HepG2 (cell line): ENCODE measurements around the gene ZCCHC8.
"Not testable (repeated sequence)": the region's sequence is repeated elsewhere in the genome, so short reads cannot be mapped to it uniquely, and the experiment has no call there.

Experiments
- CTCF ChIP-seq: sonication (generic); formaldehyde crosslinking; IDR thresholded peaks from 2 replicates; pipeline ENCODE4 v1.5.0; 2020; ENCODE audit warnings: mild to moderate bottlenecking, missing genetic modification reagents, moderate library complexity
- EHMT2 ChIP-seq: fragments of 200-600 bp; sonication (generic); IDR thresholded peaks from 2 replicates; pipeline ENCODE4 v1.7.0; 2017; ENCODE audit warnings: antibody characterized with exemption, low read depth, low read length, borderline replicate concordance
- EP300 ChIP-seq, 3 experiments: sonication (generic) in 1 of 3; formaldehyde crosslinking in 1 of 3; IDR thresholded peaks; 2 replicates each; pipeline versions ENCODE4 v1.5.1 to v1.6.1; 2011 to 2020; ENCODE audit warnings: low read depth in 2 of 3, low read length in 2 of 3, borderline replicate concordance in 1 of 3, improper control_type of control experiment in 1 of 3, mild to moderate bottlenecking in 1 of 3, missing genetic modification reagents in 1 of 3, moderate library complexity in 1 of 3
- GMEB1 ChIP-seq: sonication (generic); formaldehyde crosslinking; IDR thresholded peaks from 2 replicates; pipeline ENCODE4 v1.5.1; 2020; ENCODE audit warnings: missing genetic modification reagents, mild to moderate bottlenecking, borderline replicate concordance
- JARID2 ChIP-seq: sonication (generic); formaldehyde crosslinking; IDR thresholded peaks from 2 replicates; pipeline ENCODE4 v1.8.1; 2023; ENCODE audit warnings: missing genetic modification reagents, inconsistent platforms; ENCODE audit not compliant: insufficient replicate concordance
- MXI1 ChIP-seq: IDR thresholded peaks from 3 replicates; pipeline ENCODE4 v1.6.1; 2012; ENCODE audit warnings: low read depth, low read length, inconsistent platforms, borderline replicate concordance
- MYC ChIP-seq: sonication (generic); formaldehyde crosslinking; IDR thresholded peaks from 2 replicates; pipeline ENCODE4 v1.9.0; 2021; ENCODE audit warnings: missing genetic modification reagents, borderline replicate concordance
- POLR2A ChIP-seq, 2 experiments: IDR thresholded peaks; 2 replicates each; pipeline ENCODE4 v1.6.1; 2011; ENCODE audit warnings: low read depth in 2 of 2, low read length in 2 of 2, mild to moderate bottlenecking in 1 of 2, moderate library complexity in 1 of 2; ENCODE audit not compliant: insufficient read depth in 1 of 2
- YY1 ChIP-seq: IDR thresholded peaks from 2 replicates; pipeline ENCODE4 v1.6.1; 2011; ENCODE audit warnings: low read length, low read depth, moderate library complexity, mild to moderate bottlenecking; ENCODE audit not compliant: insufficient read depth, insufficient replicate concordance
- ZNF121 ChIP-seq: sonication (generic); formaldehyde crosslinking; IDR thresholded peaks from 2 replicates; pipeline ENCODE4 v1.5.0; 2020; ENCODE audit warnings: mild to moderate bottlenecking, missing genetic modification reagents
- ZNF230 ChIP-seq: sonication (generic); formaldehyde crosslinking; IDR thresholded peaks from 2 replicates; pipeline ENCODE4 v1.4.0; 2020; ENCODE audit warnings: mild to moderate bottlenecking, missing genetic modification reagents
- ZNF83 ChIP-seq: sonication (generic); formaldehyde crosslinking; IDR thresholded peaks from 2 replicates; pipeline ENCODE4 v1.4.0; 2020; ENCODE audit warnings: missing genetic modification reagents, mild to moderate bottlenecking, borderline replicate concordance
- TF ChIP-seq, protein P1 (sequence below): sonication (generic); formaldehyde crosslinking; IDR thresholded peaks from 2 replicates; pipeline ENCODE4 v1.8.1; 2023; ENCODE audit warnings: mild to moderate bottlenecking, missing genetic modification reagents

DNA sequence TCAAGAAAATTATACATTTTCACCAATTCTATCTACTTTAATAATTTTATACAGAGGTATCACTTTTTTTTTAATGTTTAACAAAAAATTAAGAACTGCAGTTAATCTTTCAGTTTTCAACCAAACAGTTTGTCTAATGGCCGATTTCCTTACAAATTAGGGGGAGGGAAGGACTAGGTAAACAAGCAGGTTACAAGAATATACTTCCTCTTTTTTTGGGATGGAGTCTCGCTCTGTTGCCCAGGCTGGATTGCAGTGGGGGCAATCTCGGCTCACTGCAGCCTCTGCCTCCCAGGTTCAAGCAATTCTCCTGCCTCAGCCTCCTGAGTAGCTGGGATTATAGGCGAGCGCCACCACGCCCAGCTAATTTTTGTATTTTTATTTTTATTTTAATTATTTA lies 7.5 kb downstream of the ZCCHC8 start:
- not testable (repeated sequence) for TF ChIP-seq ZNF83; POLR2A (IDR thresholded peaks at IDR 0.05; ENCODE audit: insufficient read depth in 1 of 2, low read depth in 2 of 2, low read length in 2 of 2); JARID2 (CRISPR knock-in tag); YY1; EP300 (IDR thresholded peaks at IDR 0.05; ENCODE audit: low read depth in 2 of 2, low read length in 2 of 2); EP300 (CRISPR knock-in tag; IDR thresholded peaks at IDR 0.05; ENCODE audit: borderline replicate concordance); ZNF230 (CRISPR knock-in tag); MYC; CTCF; ZNF121 (CRISPR knock-in tag); MXI1; EHMT2; GMEB1 (CRISPR knock-in tag)
- TF ChIP-seq, protein P1, sequence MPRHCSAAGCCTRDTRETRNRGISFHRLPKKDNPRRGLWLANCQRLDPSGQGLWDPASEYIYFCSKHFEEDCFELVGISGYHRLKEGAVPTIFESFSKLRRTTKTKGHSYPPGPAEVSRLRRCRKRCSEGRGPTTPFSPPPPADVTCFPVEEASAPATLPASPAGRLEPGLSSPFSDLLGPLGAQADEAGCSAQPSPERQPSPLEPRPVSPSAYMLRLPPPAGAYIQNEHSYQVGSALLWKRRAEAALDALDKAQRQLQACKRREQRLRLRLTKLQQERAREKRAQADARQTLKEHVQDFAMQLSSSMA (CRISPR knock-in tag): not testable (repeated sequence)
